ENCODE measurements around the gene RNH1. TPM values are rescaled to one million over a fixed set of nuclear protein-coding genes. Genes with fewer than 3 reads are reported as not detected.
A peak's percentile ranks its signal among the peaks of the same experiment; 100 is the strongest.

Gene RNH1
- total RNA-seq: 10 to 100 TPM; 94.7 to 97.2 TPM

GRCh38 chr11:506995-507726 lies at the start of gene RNH1:
TSS of gene RNH1 (minus strand) at chr11:507242. CDS start at chr11:502162, 5,080 bp downstream.
- H3K9me3 Mint-ChIP-seq: no peaks in the 10 kb centered on the region
- peaks cover 31% of the 10 kb centered on the region for H3K36me3 Mint-ChIP-seq
- peak within 1 kb of the TSS; percentile 96 for H3K4me3 Mint-ChIP-seq
- peaks cover 22% of the 10 kb centered on the region for H3K4me1 Mint-ChIP-seq
- peak; percentile 99 for DNase-seq
- peak within 1 kb of the TSS; percentile 100 for H3K27ac Mint-ChIP-seq
- H3K27me3 Mint-ChIP-seq: no peaks in the 10 kb centered on the region

- Mint-ChIP-seq H3K27me3 (peaks cover 5% of the 10 kb centered on the region), H3K4me3 (no peak overlapping the region), H3K4me1 (peaks cover 6% of the 10 kb centered on the region), H3K27ac (no peak overlapping the region), H3K36me3 (no peaks in the 10 kb centered on the region), H3K9me3 (no peaks in the 10 kb centered on the region)
- no peak for DNase-seq
These were observed 49.0 kb upstream of the RNH1 start for GRCh38 chr11:555780-556661.

GRCh38 chr11:555227-555779 lies 48.3 kb upstream of the RNH1 start:
- Mint-ChIP-seq H3K4me1 (peaks cover 6% of the 10 kb centered on the region), H3K9me3 (no peaks in the 10 kb centered on the region), H3K36me3 (no peaks in the 10 kb centered on the region), H3K27me3 (peaks cover 5% of the 10 kb centered on the region), H3K27ac (no peak overlapping the region), H3K4me3 (no peak overlapping the region)
- DNase-seq: no peak

- H3K27me3 Mint-ChIP-seq: peaks cover 5% of the 10 kb centered on the region
- DNase-seq: peak; percentile 80
These were observed 47.6 kb upstream of the RNH1 start for GRCh38 chr11:554428-555226.

GRCh38 chr11:553988-554340 lies 46.9 kb upstream of the RNH1 start:
- no peaks in the 10 kb centered on the region for H3K4me1 Mint-ChIP-seq
- H3K4me3 Mint-ChIP-seq: no peak overlapping the region
- no peaks in the 10 kb centered on the region for H3K36me3 Mint-ChIP-seq
- no peaks in the 10 kb centered on the region for H3K9me3 Mint-ChIP-seq
- H3K27ac Mint-ChIP-seq: no peak overlapping the region
- no peak for DNase-seq
- H3K27me3 Mint-ChIP-seq: peaks cover 5% of the 10 kb centered on the region

More at GRCh38 chr11:554428-555226, 47.6 kb upstream of the RNH1 start:
- no peaks in the 10 kb centered on the region for H3K4me1 Mint-ChIP-seq
- H3K4me3 Mint-ChIP-seq: no peak overlapping the region
- H3K27ac Mint-ChIP-seq: no peak overlapping the region
- H3K9me3 Mint-ChIP-seq: no peaks in the 10 kb centered on the region
- no peaks in the 10 kb centered on the region for H3K36me3 Mint-ChIP-seq

- H3K27ac Mint-ChIP-seq: no peak overlapping the region
- H3K9me3 Mint-ChIP-seq: no peaks in the 10 kb centered on the region
- no peak overlapping the region for H3K4me3 Mint-ChIP-seq
- H3K27me3 Mint-ChIP-seq: peaks cover 5% of the 10 kb centered on the region
- H3K36me3 Mint-ChIP-seq: no peaks in the 10 kb centered on the region
- H3K4me1 Mint-ChIP-seq: no peaks in the 10 kb centered on the region
- no peak for DNase-seq
These were observed 46.3 kb upstream of the RNH1 start for GRCh38 chr11:553083-553987.

GRCh38 chr11:551596-551995 lies 44.6 kb upstream of the RNH1 start:
- H3K9me3 Mint-ChIP-seq: no peaks in the 10 kb centered on the region
- H3K36me3 Mint-ChIP-seq: no peaks in the 10 kb centered on the region
- H3K4me1 Mint-ChIP-seq: no peaks in the 10 kb centered on the region
- peaks cover 5% of the 10 kb centered on the region for H3K27me3 Mint-ChIP-seq
- H3K4me3 Mint-ChIP-seq: no peak overlapping the region
- no peak overlapping the region for H3K27ac Mint-ChIP-seq
- no peak for DNase-seq

- no peaks in the 10 kb centered on the region for H3K9me3 Mint-ChIP-seq
- H3K27ac Mint-ChIP-seq: no peak overlapping the region
- no peak overlapping the region for H3K4me3 Mint-ChIP-seq
- H3K27me3 Mint-ChIP-seq: no peaks in the 10 kb centered on the region
- H3K4me1 Mint-ChIP-seq: no peaks in the 10 kb centered on the region
- no peak for DNase-seq
- no peaks in the 10 kb centered on the region for H3K36me3 Mint-ChIP-seq
These were observed 44.1 kb upstream of the RNH1 start for GRCh38 chr11:551131-551530.

GRCh38 chr11:550746-551085 lies 43.7 kb upstream of the RNH1 start:
- Mint-ChIP-seq H3K4me3 (no peak overlapping the region), H3K4me1 (no peaks in the 10 kb centered on the region), H3K27ac (no peak overlapping the region), H3K36me3 (no peaks in the 10 kb centered on the region), H3K9me3 (no peaks in the 10 kb centered on the region), H3K27me3 (no peaks in the 10 kb centered on the region)
- DNase-seq: no peak

- no peak for DNase-seq
- Mint-ChIP-seq H3K4me1 (no peaks in the 10 kb centered on the region), H3K4me3 (no peak overlapping the region), H3K27me3 (no peaks in the 10 kb centered on the region), H3K9me3 (no peaks in the 10 kb centered on the region), H3K36me3 (no peaks in the 10 kb centered on the region), H3K27ac (no peak overlapping the region)
These were observed 43.1 kb upstream of the RNH1 start for GRCh38 chr11:550021-550745.

- no peak for DNase-seq
- Mint-ChIP-seq H3K4me1 (no peaks in the 10 kb centered on the region), H3K36me3 (no peaks in the 10 kb centered on the region), H3K27ac (no peak overlapping the region), H3K4me3 (no peak overlapping the region), H3K27me3 (no peaks in the 10 kb centered on the region), H3K9me3 (no peaks in the 10 kb centered on the region)
These were observed 41.9 kb upstream of the RNH1 start for GRCh38 chr11:548700-549603.

GRCh38 chr11:545171-545570 lies 38.1 kb upstream of the RNH1 start:
- Mint-ChIP-seq H3K27me3 (no peaks in the 10 kb centered on the region), H3K27ac (no peak overlapping the region), H3K4me3 (no peak overlapping the region), H3K36me3 (no peaks in the 10 kb centered on the region), H3K4me1 (no peaks in the 10 kb centered on the region), H3K9me3 (no peaks in the 10 kb centered on the region)
- no peak for DNase-seq

- H3K4me3 Mint-ChIP-seq: no peak overlapping the region
- H3K4me1 Mint-ChIP-seq: no peaks in the 10 kb centered on the region
- H3K9me3 Mint-ChIP-seq: no peaks in the 10 kb centered on the region
- no peak overlapping the region for H3K27ac Mint-ChIP-seq
- H3K27me3 Mint-ChIP-seq: no peaks in the 10 kb centered on the region
- no peak for DNase-seq
- no peaks in the 10 kb centered on the region for H3K36me3 Mint-ChIP-seq
These were observed 37.8 kb upstream of the RNH1 start for GRCh38 chr11:544817-545166.
